GDM1 (cell line): ENCODE data around the gene GDF7.
A peak's percentile ranks its signal among the peaks of the same experiment; 100 is the strongest.

Source experiments
- DNase-seq: peaks from one replicate; lab custom pipeline; 2025; lab: John Stamatoyannopoulos, UW

The GDF7 gene

GRCh38 chr2:20661421-20662307 lies 5.3 kb upstream of the GDF7 start:
- peak; percentile 42 for DNase-seq

- no peak for DNase-seq
Measured at GRCh38 chr2:20662308-20662937, 4.5 kb upstream of the GDF7 start.

DNA sequence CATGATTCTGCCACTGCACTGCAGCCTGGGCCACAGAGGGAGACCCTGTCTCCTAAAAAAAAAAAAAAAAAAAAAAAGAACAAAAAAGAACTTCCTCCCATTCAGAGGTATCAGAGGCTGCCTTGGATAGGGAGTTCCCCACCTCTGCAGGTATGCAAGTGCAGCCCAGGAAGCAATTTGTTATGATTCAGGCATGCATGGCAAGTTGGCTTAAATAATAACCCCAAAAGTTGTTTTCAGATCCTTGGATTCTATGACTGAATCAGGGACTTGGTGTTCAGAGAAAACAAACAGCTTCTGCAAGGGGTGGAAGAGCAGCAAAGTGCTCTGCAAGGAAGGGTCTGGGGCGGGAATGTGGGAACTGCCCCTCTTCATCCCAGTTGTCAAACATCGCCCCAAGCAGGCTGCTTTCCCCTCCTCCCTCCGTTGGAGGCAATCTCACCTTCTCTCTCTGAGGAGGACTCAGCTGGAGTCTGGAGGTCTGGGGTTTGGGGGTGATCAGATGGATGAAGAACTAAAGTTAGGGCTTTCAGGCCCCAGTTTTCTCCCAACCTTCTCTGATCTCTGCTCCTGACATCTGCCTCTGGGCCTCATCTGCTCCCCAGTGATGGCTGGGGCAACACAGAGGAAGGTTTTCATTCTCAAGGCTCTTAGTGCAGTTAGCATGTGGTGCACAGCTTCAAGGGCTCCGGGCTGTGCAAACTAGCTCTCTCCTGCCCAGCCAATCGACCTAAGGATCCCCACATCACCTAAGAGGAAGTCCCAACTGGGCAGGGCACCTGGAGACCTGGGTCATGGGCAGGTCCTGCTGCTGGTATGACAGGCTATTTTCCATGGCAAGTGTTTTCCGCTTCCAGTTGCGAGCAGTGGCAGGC lies 3.5 kb upstream of the GDF7 start:
- DNase-seq: no peak

DNA sequence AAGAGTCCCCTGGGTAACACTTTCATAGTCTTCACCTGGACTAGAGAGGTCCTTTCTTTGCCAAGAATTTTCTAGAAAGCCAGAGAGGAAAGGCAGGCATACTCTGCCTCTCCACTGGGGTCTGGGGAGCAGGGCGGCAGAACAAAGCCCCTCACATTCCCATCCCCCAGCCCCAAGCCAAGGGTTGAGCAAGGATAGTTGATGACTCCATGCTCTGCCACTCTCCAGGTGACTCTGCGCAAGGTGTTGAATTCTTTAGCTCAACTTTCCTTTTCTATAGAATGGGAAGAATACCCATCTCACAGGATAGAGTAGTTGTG lies 2.9 kb upstream of the GDF7 start:
- no peak for DNase-seq

- DNase-seq: no peak
Measured at GRCh38 chr2:20664431-20665242, 2.3 kb upstream of the GDF7 start.

GRCh38 chr2:20665243-20666004 lies 1.5 kb upstream of the GDF7 start:
- DNase-seq: no peak

- no peak for DNase-seq
Measured at GRCh38 chr2:20666005-20666303, 990 bp upstream of the GDF7 start.

DNA sequence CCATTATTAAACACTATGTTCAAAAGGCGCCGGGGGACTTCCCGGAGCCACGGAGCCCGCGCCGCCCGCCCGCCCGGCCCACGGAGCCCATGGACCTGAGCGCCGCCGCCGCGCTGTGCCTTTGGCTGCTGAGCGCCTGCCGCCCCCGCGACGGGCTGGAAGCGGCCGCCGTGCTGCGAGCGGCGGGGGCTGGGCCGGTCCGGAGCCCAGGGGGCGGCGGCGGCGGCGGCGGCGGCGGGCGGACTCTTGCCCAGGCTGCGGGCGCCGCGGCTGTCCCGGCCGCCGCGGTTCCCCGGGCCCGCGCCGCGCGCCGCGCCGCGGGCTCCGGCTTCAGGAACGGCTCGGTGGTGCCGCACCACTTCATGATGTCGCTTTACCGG lies 197 bp downstream of the GDF7 start:
- no peak for DNase-seq

GRCh38 chr2:20667531-20668401 lies 822 bp downstream of the GDF7 start:
- no peak for DNase-seq

DNA sequence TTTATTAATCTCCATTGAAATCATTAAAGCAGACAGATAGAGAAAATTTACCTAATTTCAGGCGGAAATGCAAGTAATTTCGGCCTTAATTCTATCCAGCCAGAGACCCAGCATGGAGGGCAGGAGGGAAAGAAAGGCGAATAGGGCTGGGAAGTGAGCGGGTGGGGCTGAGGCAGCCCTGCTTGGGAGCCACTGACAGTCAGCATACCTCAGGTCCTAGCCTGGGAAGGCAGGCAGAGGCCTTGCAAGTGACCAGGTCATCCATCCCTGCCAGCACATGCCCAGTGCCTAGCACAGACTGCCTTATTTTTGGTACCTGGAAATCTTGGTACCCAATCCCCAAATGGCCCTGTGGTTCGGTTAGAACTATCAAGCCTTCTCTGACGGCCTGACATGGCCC lies 1.5 kb downstream of the GDF7 start:
- no peak for DNase-seq

DNA sequence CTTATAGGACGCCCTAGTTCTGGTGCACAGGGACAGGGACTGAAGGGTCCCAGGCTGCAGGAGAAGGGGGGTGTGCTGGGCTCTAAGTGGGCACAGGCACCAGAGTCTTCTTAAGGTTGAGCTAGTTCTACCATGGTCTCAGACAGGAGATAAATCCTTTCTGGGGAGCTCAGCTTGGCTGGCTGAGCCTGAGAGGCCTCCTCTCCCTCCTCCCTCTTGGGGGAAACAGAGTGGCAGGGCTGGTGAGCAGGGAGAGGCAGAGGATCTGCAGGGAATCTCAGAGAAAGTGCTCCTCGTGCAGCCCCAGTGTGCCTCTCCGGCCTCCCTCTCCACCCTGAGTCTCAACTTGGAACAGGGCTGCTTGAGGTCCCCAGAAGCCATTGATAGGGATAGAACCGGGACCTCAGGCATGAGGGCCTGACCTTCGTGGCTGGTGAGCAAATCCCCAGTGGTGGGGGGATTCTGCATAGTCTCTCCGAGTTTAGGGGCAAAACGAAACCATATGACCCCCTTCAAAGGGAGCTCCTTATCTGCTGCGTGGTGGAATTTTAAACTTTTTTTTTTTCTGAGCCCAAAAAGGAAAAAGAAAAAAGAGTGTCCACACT lies 2.0 kb downstream of the GDF7 start:
- no peak for DNase-seq

- DNase-seq: no peak
Measured at GRCh38 chr2:20669562-20670314, 2.8 kb downstream of the GDF7 start.

DNA sequence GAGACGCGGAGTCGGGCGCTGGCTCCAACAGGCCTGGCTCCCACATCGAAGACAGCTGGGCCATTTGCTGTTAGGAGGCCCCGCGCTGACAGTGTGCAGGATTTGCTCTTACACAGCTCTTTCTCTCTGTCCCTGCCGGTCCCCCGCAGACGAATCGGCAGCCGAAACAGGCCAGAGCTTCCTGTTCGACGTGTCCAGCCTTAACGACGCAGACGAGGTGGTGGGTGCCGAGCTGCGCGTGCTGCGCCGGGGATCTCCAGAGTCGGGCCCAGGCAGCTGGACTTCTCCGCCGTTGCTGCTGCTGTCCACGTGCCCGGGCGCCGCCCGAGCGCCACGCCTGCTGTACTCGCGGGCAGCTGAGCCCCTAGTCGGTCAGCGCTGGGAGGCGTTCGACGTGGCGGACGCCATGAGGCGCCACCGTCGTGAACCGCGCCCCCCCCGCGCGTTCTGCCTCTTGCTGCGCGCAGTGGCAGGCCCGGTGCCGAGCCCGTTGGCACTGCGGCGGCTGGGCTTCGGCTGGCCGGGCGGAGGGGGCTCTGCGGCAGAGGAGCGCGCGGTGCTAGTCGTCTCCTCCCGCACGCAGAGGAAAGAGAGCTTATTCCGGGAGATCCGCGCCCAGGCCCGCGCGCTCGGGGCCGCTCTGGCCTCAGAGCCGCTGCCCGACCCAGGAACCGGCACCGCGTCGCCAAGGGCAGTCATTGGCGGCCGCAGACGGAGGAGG lies 3.5 kb downstream of the GDF7 start:
- no peak for DNase-seq

- no peak for DNase-seq
Measured at GRCh38 chr2:20671036-20671735, 4.2 kb downstream of the GDF7 start.

DNA sequence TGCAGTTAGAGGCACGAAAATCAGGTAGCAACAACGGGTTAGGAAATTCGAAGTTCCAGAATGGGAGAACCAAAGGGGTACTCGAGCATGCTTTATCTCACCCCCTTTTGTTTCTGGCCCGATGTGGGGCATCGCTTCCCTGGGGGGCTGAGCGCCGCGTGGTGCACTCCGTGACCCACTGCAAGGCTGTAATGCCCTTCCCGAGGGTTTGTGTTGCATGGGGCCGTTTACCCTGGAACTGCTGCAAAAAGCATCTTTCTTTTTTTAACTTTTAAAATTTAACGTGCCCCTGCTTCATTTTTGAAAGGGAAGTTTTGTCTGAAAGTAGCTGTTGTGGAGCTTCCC lies 4.8 kb downstream of the GDF7 start:
- DNase-seq: no peak

GRCh38 chr2:20672201-20672951 lies 5.4 kb downstream of the GDF7 start:
- DNase-seq: no peak

DNA sequence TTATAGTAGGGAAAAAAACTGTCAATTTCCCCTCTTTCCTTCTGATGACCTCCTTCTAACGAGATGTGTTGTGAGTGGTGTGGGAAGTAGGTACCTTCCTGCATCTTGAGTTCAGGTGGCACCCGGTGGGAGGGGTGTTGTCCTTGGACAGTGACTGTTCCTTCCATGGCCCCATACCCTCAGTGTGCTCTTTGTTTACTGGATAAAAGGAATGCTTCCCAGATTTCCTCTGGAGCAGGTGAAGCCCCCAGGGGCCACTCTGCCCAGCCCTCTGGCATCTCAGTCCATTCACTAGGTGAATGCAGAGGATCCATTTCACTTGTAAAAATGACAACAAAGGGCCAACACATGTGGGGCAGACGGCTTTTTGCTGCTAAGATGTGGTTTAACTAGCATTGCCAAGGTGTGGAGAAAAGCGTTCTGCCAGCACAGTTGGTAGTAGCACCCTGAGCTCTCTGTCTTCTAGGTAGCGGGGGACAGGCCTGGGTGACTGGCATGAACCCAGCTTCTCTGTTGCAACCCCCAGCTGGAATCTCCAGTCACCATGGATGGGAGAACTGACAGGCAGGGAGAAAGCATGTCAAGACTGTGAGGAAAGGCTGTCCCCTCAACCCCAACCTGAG lies 6.9 kb downstream of the GDF7 start:
- DNase-seq: no peak
